Adrenal gland (tissue), 5 donors: ENCODE measurements around the gene DPP10.

Experiments
- CTCF ChIP-seq, 6 experiments: fragments of 450-650 bp in 4 of 6; fragments of 200-600 bp in 2 of 6; sonication (generic) in 1 of 6; IDR thresholded peaks; 1 replicate in 5 of 6; 2 replicates in 1 of 6; pipeline versions ENCODE4 v1.5.1 to v1.8.0; 2016 to 2021; ENCODE audit warnings: antibody characterized with exemption in 6 of 6, mild to moderate bottlenecking in 2 of 6, moderate library complexity in 1 of 6
- POLR2A ChIP-seq, 2 donors: fragments of 450-650 bp; IDR thresholded peaks; one replicate each; pipeline ENCODE4 v1.6.1; 2017; ENCODE audit warnings: antibody characterized with exemption in 2 of 2, mild to moderate bottlenecking in 2 of 2, moderate library complexity in 1 of 2
- donor health status: DM: no; HTN: no; CAD: no.

- TF ChIP-seq CTCF (IDR thresholded peaks at IDR 0.05), result no peak
- no peak for TF ChIP-seq POLR2A (IDR thresholded peaks at IDR 0.05)
Measured at GRCh38 chr2:114651933-114652332, 209.5 kb downstream of the DPP10 start.
